SK-N-MC (cell line): ENCODE data around the gene PTTG1.

Experiments
- EZH2 ChIP-seq: fragments of 200-600 bp; sonication (generic); IDR thresholded peaks from one replicate; pipeline ENCODE4 v1.6.1; 2017; ENCODE audit warnings: antibody characterized with exemption
- FOXP2 ChIP-seq: optimal IDR thresholded peaks from 2 replicates; pipeline ENCODE3; 2011; ENCODE audit warnings: mild to moderate bottlenecking, moderate library complexity; ENCODE audit not compliant: insufficient read depth; ENCODE audit errors: extremely low read length, control extremely low read depth
- POLR2AphosphoS5 ChIP-seq: IDR thresholded peaks from 2 replicates; pipeline ENCODE4 v1.6.1; 2012; ENCODE audit warnings: mild to moderate bottlenecking, low read depth, low read length, borderline replicate concordance

DNA sequence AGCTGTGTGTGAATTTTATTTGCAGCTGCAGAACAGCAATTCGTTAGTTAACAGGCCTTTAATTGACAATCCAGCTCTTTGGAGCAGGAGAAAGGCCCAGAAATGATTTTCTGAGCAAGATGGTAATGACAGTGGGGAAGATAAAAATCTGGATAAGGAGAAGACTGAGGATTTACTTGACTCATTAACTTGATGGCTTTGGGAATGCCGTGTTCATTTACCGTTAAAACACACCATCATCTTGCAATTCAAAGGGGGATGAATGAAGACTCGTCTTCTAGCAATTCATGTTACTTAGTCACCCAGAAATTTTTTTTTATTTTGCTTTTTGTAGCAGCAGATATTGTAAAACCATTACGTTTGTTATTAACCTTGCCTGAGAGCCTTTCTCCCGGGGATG, 52.0 kb downstream of the PTTG1 start:
- TF ChIP-seq POLR2AphosphoS5 = no peak
- TF ChIP-seq EZH2 = no peak
- TF ChIP-seq FOXP2 = no peak
